GM13977 (cell line): ENCODE measurements around the gene GALNT16.
"Not testable (repeated sequence)": the region's sequence is repeated elsewhere in the genome, so short reads cannot be mapped to it uniquely, and the experiment has no call there.

Experiments used
- DNase-seq: peaks from one replicate; pipeline ENCODE4 v3.0.0; 2012; ENCODE audit warnings: low spot score
- in situ Hi-C: fragments of 300-500 bp; cut with MboI; formaldehyde crosslinking; loops from one replicate; pipeline ENCODE4 v1.12.0; 2022; ENCODE audit warnings: low sequenced_read_pairs, low pct_unique_long_range_greater_than_20kb, mixed read lengths, inconsistent platforms; ENCODE audit not compliant: unreplicated experiment
- TF ChIP-seq, protein P1 (sequence below): IDR thresholded peaks from 2 replicates; pipeline ENCODE4 v1.5.1; 2012; ENCODE audit warnings: mild to moderate bottlenecking, control low read depth; ENCODE audit not compliant: insufficient read depth; ENCODE audit errors: extremely low read depth, missing control alignments

Gene GALNT16

DNA sequence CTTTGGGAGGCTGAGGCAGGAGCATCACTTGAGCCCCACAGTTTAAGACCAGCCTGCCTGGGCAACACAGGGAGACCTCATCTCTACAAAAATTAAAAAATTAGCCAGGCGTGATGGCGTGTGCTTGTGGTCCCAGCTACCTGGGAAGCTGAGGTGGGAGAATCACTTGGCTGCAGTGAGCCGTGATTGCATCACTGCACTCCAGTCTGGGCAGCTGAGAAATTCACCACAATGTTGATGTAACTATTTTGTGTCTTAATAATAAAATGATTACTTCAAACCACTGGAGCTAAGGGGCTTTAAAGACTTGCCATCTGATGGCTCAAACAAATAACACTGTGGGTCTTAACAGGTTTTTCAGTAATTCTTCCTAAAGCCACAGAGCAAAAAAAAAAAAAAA, 127.4 kb downstream of the GALNT16 start:
- no peak for DNase-seq
- TF ChIP-seq, protein P1, sequence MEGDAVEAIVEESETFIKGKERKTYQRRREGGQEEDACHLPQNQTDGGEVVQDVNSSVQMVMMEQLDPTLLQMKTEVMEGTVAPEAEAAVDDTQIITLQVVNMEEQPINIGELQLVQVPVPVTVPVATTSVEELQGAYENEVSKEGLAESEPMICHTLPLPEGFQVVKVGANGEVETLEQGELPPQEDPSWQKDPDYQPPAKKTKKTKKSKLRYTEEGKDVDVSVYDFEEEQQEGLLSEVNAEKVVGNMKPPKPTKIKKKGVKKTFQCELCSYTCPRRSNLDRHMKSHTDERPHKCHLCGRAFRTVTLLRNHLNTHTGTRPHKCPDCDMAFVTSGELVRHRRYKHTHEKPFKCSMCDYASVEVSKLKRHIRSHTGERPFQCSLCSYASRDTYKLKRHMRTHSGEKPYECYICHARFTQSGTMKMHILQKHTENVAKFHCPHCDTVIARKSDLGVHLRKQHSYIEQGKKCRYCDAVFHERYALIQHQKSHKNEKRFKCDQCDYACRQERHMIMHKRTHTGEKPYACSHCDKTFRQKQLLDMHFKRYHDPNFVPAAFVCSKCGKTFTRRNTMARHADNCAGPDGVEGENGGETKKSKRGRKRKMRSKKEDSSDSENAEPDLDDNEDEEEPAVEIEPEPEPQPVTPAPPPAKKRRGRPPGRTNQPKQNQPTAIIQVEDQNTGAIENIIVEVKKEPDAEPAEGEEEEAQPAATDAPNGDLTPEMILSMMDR: no peak
- in situ Hi-C loops: no loop called here

DNA sequence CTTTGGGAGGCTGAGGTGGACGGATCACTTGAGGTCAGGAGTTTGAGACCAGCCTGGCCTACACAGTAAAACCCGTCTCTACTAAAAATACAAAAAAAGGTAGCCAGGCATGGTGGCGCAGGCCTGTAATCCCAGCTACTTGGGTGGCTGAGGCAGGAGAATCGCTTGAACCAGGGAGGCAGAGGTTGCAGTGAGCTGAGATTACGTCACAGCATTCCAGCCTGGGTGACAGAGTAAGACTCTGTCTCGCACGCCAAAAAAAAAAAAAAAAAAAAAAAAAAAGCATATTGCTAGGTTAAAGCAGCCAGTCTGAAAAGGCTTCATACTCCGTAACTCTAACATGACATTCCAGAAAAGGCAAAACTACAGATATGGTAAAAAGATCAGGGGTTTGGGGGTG, 131.4 kb downstream of the GALNT16 start:
- DNase-seq, in situ Hi-C loops: not testable (repeated sequence)

DNA sequence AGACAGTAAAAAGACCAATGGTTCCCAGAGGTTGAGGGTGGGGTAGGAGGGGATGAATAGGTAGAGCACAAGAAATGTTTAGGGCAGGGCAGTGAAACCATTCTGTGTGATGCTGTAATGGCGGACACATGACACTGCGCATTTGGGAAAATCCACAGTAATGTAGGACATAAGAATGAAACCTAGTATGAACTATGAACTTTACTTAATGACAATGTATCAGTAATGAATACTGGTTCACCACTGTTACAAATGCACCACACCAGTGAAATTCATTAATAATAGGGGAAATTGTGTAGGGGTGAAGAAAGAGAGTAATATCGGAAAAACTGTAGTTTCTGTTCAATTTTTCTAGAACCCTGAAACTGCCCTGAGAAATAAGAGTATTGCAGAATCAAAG, 132.5 kb downstream of the GALNT16 start:
- in situ Hi-C loops: no loop called here
- no peak for DNase-seq
- TF ChIP-seq, protein P1: no peak

DNA sequence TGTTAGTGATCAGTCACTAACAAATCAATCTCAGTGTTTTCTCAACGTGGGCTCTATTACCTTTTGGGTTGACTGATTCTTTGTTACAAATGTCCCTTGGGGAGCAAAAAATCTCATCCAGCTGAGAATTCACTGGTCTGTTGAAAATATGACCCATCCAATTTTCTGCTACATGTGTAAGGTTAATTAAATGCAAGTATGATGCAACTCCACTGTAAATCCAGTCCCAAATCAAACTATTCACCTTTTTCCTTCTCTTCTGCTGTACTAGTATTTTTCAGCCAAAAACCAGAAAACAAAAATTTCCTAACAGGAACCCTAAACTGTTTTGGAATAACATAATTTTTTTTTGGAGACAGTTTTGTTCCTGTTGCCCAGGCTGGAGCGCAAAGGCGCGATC, 136.0 kb downstream of the GALNT16 start:
- in situ Hi-C loops: no loop called here
- TF ChIP-seq, protein P1: no peak
- DNase-seq: no peak

DNA sequence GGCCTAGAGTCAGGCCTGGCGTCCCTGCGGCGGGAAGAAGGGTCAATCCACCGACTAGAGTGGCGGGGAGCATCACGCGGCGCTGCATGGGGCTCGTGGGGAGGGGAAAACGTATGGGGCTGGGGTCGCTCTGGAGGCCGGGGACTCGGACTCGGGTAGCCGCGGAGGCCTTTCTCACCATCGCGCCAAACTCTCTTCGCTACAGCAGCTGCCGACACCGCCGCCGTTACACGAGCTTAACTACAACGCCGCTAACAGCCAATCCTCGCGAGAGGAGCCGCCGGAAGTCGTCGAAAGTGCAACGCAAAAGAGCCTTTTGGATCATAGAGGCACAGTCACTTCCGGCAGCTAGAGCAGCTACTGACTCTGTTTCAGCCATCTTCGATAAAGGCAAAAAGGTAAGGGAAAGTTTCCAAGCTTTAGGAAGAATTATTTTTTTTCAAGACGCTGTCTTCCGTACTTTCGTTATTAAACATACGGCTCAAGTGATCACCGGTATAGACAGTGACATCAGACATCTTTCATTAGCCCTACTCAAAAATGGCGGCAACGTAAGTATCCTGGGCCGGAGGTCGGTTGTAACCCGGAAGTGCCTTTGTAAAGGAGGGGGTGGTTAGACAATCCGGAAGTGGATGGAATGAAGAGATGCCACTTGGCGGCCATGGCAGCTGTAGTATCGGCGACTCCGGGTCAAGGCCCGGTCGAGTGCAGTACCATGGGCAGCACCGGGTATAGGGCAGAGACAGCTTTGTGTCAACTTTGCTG, 138.3 kb downstream of the GALNT16 start, which contains the start of the genes ERH and SLC39A9:
Gene ERH, minus strand, starts transcription at position 247 of the 765 bp plus-strand sequence. Its CDS starts 66 bp downstream, at position 181.
Gene SLC39A9, plus strand, starts transcription at position 640 of the 765 bp plus-strand sequence. CDS start 678 bp downstream, outside the sequence.
- in situ Hi-C loops: no loop called here
- DNase-seq: peak; percentile 90
- TF ChIP-seq, protein P1: no peak

DNA sequence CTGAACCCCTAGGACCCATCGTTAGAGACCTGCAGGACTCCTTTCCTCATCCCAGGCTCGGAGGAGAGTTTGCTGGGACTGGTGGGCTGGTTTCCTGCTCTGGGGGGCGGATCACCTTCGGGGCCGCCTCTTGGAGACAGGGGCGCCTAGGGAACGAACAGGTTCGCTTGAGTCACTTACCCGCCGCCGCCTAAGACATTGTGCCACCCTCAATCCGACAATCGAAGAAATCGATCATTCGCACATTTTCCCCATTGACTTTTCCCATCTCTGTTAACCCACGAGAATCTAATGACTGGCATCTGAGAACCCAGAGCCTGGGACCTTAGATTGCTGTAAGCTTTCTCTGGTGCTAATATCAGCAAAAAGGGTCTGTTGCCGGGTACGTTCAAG, 138.9 kb downstream of the GALNT16 start:
- in situ Hi-C loops: no loop called here

DNA sequence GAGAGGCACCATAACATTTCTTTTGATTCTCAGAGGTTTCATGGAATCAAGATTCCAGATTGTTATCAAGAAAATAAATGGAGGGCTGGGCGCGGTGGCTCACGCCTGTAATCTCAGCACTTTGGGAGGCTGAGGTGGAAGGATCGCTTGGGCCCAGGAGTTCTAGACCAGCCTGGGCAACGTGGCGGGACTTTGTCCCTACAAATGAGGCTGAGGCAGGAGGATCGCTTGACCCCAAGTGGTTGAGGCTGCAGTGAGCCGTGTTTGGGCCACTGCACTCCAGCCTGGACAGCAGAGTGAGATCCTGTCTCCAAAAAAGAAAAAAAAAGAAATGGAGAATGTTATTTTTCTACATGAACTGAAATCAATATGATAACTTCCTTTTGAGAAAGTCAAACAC, 139.8 kb downstream of the GALNT16 start:
- in situ Hi-C loops: no loop called here
- TF ChIP-seq, protein P1: no peak
- no peak for DNase-seq

More for the DNA sequence above, 138.9 kb downstream of the GALNT16 start:
- DNase-seq: no peak
- TF ChIP-seq, protein P1: no peak
